ENCODE data around the gene PDCD11. TPM values are rescaled to one million over a fixed set of nuclear protein-coding genes. Genes with fewer than 3 reads are reported as not detected.

PDCD11 gene
- total RNA-seq, 1 donor from 2014 or later, result 32.6 TPM

DNA sequence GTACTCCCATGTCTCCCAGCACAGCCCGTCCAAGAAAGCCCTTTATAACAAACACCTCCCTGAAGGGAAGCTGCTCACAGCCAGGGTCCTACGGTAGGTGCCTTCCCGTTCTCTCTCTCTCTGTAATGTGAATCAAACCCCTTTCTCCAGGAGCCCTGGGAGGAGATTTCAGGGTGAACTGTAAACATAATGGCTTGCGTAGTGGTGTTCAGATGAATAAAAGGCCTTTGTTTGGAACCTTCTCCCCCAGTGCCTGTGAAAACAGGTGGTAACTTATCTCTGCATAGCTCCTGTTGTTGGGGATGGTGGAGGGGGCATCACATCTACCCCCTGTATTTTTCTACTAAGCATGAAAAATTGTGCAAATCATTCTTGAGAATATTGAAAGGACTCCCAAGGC lies 43.4 kb downstream of the PDCD11 start:
- no peak for DNase-seq (ENCODE audit: low read depth)
- TF ChIP-seq, protein P1, sequence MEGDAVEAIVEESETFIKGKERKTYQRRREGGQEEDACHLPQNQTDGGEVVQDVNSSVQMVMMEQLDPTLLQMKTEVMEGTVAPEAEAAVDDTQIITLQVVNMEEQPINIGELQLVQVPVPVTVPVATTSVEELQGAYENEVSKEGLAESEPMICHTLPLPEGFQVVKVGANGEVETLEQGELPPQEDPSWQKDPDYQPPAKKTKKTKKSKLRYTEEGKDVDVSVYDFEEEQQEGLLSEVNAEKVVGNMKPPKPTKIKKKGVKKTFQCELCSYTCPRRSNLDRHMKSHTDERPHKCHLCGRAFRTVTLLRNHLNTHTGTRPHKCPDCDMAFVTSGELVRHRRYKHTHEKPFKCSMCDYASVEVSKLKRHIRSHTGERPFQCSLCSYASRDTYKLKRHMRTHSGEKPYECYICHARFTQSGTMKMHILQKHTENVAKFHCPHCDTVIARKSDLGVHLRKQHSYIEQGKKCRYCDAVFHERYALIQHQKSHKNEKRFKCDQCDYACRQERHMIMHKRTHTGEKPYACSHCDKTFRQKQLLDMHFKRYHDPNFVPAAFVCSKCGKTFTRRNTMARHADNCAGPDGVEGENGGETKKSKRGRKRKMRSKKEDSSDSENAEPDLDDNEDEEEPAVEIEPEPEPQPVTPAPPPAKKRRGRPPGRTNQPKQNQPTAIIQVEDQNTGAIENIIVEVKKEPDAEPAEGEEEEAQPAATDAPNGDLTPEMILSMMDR (conservative IDR thresholded peaks at IDR 0.05; ENCODE audit: low read depth, low read length), result no peak

GRCh38 chr10:103440416-103440815 lies 44.0 kb downstream of the PDCD11 start:
- TF ChIP-seq, protein P1 (conservative IDR thresholded peaks at IDR 0.05; ENCODE audit: low read depth, low read length), result no peak
- H3K4me3 ChIP-seq (ENCODE audit: low read depth, low read length), result no peak overlapping the region
- no peak for DNase-seq (ENCODE audit: low read depth)

More for the DNA sequence above, 43.4 kb downstream of the PDCD11 start:
- no peak overlapping the region for H3K4me3 ChIP-seq (ENCODE audit: low read depth, low read length)

- no peak overlapping the region for H3K4me3 ChIP-seq (ENCODE audit: low read depth, low read length)
- DNase-seq (ENCODE audit: low read depth), result no peak
- TF ChIP-seq, protein P1 (conservative IDR thresholded peaks at IDR 0.05; ENCODE audit: low read depth, low read length), result no peak
Measured at GRCh38 chr10:103441206-103441605, 44.8 kb downstream of the PDCD11 start.

GRCh38 chr10:103441611-103442010 lies 45.2 kb downstream of the PDCD11 start:
- DNase-seq (ENCODE audit: low read depth), result no peak
- TF ChIP-seq, protein P1 (conservative IDR thresholded peaks at IDR 0.05; ENCODE audit: low read depth, low read length), result no peak
- H3K4me3 ChIP-seq (ENCODE audit: low read depth, low read length), result no peak overlapping the region

GRCh38 chr10:103442031-103442461 lies 45.6 kb downstream of the PDCD11 start:
- DNase-seq (ENCODE audit: low read depth), result no peak
- TF ChIP-seq, protein P1 (conservative IDR thresholded peaks at IDR 0.05; ENCODE audit: low read depth, low read length), result no peak
- no peak overlapping the region for H3K4me3 ChIP-seq (ENCODE audit: low read depth, low read length)

DNA sequence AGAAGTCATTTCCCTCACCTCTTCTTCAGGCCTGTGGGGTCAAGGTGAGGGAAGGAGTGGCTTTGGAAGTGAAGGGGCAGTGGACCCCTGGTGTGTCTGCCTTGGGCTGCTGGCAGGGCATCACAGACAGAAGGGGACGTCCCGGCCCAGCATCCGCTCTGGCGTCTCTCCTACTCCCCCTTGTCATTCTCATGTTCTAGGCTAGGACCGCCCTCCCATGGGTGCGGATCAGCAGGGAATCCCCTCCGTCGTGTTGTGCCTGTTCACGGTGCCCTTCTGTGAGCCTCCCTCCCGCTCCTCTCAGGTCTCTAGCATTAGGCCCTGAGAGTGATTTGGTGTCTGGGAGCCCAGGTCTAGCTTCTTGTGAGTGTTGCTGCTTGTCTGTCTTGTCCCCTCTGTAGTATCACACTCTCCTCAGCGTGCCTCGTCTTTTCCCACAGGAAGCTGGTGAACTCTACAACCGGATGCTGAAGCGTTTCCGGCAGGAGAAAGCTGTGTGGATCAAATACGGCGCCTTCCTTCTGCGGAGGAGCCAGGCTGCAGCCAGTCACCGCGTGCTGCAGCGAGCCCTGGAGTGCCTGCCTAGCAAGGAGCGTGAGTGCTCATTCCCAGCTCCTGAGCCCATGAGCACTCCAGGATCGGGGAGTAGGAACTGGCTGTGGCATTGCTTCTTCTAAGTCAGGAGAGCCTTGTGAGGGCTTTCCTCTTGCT lies 47.2 kb downstream of the PDCD11 start:
- no peak for DNase-seq (ENCODE audit: low read depth)
- TF ChIP-seq, protein P1 (conservative IDR thresholded peaks at IDR 0.05; ENCODE audit: low read depth, low read length), result no peak
- H3K4me3 ChIP-seq (ENCODE audit: low read depth, low read length), result no peak overlapping the region

DNA sequence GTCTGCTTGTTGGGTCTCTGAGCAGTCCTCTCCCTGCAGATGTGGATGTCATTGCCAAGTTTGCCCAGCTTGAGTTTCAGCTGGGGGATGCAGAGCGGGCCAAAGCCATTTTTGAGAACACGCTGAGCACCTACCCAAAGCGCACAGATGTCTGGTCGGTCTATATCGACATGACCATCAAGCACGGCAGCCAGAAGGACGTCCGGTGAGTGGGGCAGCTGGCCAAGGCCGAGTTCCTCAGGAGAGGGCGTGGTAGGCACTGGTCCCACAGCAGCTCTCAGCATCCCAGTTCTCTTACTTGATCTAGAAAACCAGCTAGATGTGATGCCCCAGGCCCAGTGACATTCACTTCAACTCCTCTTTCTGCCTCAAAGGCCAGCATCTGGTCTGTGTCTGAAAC lies 48.1 kb downstream of the PDCD11 start:
- no peak overlapping the region for H3K4me3 ChIP-seq (ENCODE audit: low read depth, low read length)
- TF ChIP-seq, protein P1 (conservative IDR thresholded peaks at IDR 0.05; ENCODE audit: low read depth, low read length), result no peak
- no peak for DNase-seq (ENCODE audit: low read depth)

All from epithelial cell of proximal tubule (primary cell).